ENCODE measurements around the gene SLC5A2.

DNA sequence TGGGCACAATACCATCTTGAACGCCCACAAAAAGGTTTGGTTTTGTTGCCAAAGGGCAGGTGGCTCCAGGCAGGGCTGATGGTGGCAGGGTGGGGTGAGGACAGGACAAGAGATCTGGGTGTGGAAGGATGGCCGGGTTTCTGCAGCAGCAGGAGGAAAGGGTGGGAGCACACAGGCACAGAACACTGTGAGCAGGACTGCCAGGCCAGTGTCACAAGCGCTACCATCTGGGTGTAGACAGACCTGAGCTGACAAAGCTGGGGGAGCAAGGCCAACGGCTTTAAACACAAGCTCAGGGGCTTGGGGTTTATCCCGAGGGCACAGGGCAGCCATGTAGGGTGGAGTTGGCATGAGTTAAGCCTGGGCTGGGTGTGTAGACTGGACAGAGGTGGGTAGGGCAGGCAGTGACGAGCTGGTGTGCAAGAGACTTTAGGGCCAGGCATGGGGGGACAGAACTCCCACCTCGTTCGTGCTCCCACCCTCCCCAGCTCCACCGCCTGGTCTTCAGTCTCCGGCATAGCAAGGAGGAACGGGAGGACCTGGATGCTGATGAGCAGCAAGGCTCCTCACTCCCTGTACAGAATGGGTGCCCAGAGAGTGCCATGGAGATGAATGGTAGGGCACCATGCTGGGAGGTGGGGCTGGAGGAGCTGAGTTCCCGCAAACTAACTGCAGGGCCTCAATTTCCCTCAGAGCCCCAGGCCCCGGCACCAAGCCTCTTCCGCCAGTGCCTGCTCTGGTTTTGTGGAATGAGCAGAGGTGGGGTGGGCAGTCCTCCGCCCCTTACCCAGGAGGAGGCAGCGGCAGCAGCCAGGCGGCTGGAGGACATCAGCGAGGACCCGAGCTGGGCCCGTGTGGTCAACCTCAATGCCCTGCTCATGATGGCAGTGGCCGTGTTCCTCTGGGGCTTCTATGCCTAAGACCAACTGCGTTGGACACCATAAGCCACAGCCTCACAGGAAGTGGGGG is 7.0 kb downstream of the SLC5A2 start:
- TF ChIP-seq, protein P1, sequence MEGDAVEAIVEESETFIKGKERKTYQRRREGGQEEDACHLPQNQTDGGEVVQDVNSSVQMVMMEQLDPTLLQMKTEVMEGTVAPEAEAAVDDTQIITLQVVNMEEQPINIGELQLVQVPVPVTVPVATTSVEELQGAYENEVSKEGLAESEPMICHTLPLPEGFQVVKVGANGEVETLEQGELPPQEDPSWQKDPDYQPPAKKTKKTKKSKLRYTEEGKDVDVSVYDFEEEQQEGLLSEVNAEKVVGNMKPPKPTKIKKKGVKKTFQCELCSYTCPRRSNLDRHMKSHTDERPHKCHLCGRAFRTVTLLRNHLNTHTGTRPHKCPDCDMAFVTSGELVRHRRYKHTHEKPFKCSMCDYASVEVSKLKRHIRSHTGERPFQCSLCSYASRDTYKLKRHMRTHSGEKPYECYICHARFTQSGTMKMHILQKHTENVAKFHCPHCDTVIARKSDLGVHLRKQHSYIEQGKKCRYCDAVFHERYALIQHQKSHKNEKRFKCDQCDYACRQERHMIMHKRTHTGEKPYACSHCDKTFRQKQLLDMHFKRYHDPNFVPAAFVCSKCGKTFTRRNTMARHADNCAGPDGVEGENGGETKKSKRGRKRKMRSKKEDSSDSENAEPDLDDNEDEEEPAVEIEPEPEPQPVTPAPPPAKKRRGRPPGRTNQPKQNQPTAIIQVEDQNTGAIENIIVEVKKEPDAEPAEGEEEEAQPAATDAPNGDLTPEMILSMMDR (IDR thresholded peaks at IDR 0.05; ENCODE audit: low read depth, low read length) = no peak
- no peak for TF ChIP-seq EZH2phosphoT487 (IDR thresholded peaks at IDR 0.05; ENCODE audit: low read depth)
